HEK293T (cell line): Measurements from ENCODE around the gene SCUBE2.

ENCODE experiments used
- CTCF ChIA-PET: fragments of 350-600 bp; formaldehyde crosslinking; extraction: SDS; loops from one replicate; lab custom pipeline; 2021; ENCODE audit warnings: antibody characterized with exemption, inconsistent platforms; lab: Yijun Ruan, JAX
- POLR2A ChIA-PET: fragments of 350-600 bp; formaldehyde crosslinking; extraction: SDS; loops from one replicate; lab custom pipeline; 2020; ENCODE audit warnings: antibody characterized with exemption, inconsistent platforms; lab: Yijun Ruan, JAX
- DNase-seq: peaks from one replicate; pipeline ENCODE4 v3.0.0; 2012; ENCODE audit warnings: mixed read lengths; ENCODE audit errors: extremely low spot score
- ARNT ChIP-seq: fragments of 450-650 bp; IDR thresholded peaks from 2 replicates; pipeline ENCODE4 v1.6.1; 2017; ENCODE audit warnings: mild to moderate bottlenecking
- BHLHE40 ChIP-seq: fragments of 450-650 bp; IDR thresholded peaks from 2 replicates; pipeline ENCODE4 v1.6.1; 2016; ENCODE audit warnings: mild to moderate bottlenecking, moderate library complexity, borderline replicate concordance
- CTBP1 ChIP-seq: fragments of 450-650 bp; IDR thresholded peaks from 2 replicates; pipeline ENCODE4 v1.6.1; 2016; ENCODE audit warnings: borderline replicate concordance
- ELF4 ChIP-seq: fragments of 450-650 bp; IDR thresholded peaks from 2 replicates; pipeline ENCODE4 v1.6.1; 2017; ENCODE audit warnings: antibody characterized with exemption
- FOXA1 ChIP-seq: fragments of 450-650 bp; IDR thresholded peaks from 2 replicates; pipeline ENCODE4 v1.6.1; 2016; ENCODE audit warnings: mild to moderate bottlenecking
- FOXK2 ChIP-seq: fragments of 450-650 bp; IDR thresholded peaks from 2 replicates; pipeline ENCODE4 v1.6.1; 2016; ENCODE audit warnings: mild to moderate bottlenecking
- FOXM1 ChIP-seq: fragments of 450-650 bp; IDR thresholded peaks from 2 replicates; pipeline ENCODE4 v1.6.1; 2017; ENCODE audit warnings: mild to moderate bottlenecking, borderline replicate concordance
- HDGF ChIP-seq: fragments of 450-650 bp; IDR thresholded peaks from 2 replicates; pipeline ENCODE4 v1.6.1; 2017; ENCODE audit warnings: antibody characterized with exemption, borderline replicate concordance
- L3MBTL2 ChIP-seq: fragments of 450-650 bp; conservative IDR thresholded peaks from 2 replicates; pipeline ENCODE4 v1.6.1; 2016; ENCODE audit warnings: mild to moderate bottlenecking
- LEF1 ChIP-seq: fragments of 450-650 bp; IDR thresholded peaks from 2 replicates; pipeline ENCODE4 v1.6.1; 2017; ENCODE audit warnings: mild to moderate bottlenecking, borderline replicate concordance
- NFRKB ChIP-seq: fragments of 450-650 bp; IDR thresholded peaks from 2 replicates; pipeline ENCODE4 v1.6.1; 2016; ENCODE audit warnings: mild to moderate bottlenecking, moderate library complexity
- PKNOX1 ChIP-seq: fragments of 450-650 bp; IDR thresholded peaks from 2 replicates; pipeline ENCODE4 v1.6.1; 2016
- SP1 ChIP-seq: fragments of 450-650 bp; IDR thresholded peaks from 2 replicates; pipeline ENCODE4 v1.6.1; 2017
- SUZ12 ChIP-seq: fragments of 450-650 bp; IDR thresholded peaks from 2 replicates; pipeline ENCODE4 v1.6.1; 2016; ENCODE audit warnings: mild to moderate bottlenecking
- TARDBP ChIP-seq: fragments of 450-650 bp; IDR thresholded peaks from 2 replicates; pipeline ENCODE4 v1.6.1; 2016
- ZNF384 ChIP-seq: fragments of 450-650 bp; IDR thresholded peaks from 2 replicates; pipeline ENCODE4 v1.6.1; 2016

SCUBE2 gene

GRCh38 chr11:9022961-9023680, 68.3 kb downstream of the SCUBE2 start:
- DNase-seq = no peak
- CTCF ChIA-PET = interaction anchor here (0.7 to 1.1 kb wide), 2 partner anchors 14 to 115 kb away, joined by 3 read pairs; no protein-coding TSS in a partner anchor

GRCh38 chr11:9020916-9021315, 70.5 kb downstream of the SCUBE2 start:
- TF ChIP-seq ELF4 = no peak
- no peak for TF ChIP-seq NFRKB
- TF ChIP-seq SP1 = no peak
- CTCF ChIA-PET = interaction anchor here (0.7 to 1.1 kb wide), 2 partner anchors 11 to 38 kb away, joined by 3 read pairs; no protein-coding TSS in a partner anchor
- POLR2A ChIA-PET = no interaction called here
- DNase-seq = no peak

More at GRCh38 chr11:9022961-9023680, 68.3 kb downstream of the SCUBE2 start:
- TF ChIP-seq BHLHE40 (no peak), SP1 (no peak)
- POLR2A ChIA-PET = interaction anchor here (0.8 kb wide), 1 partner anchor 59 kb away, joined by 3 read pairs; no protein-coding TSS in a partner anchor

- TF ChIP-seq LEF1 (no peak), TARDBP (no peak), FOXK2 (no peak), ARNT (no peak), SP1 (no peak), ZNF384 (no peak), BHLHE40 (no peak), CTBP1 (no peak), HDGF (no peak)
- no peak for DNase-seq
- ChIA-PET POLR2A (no interaction called here), CTCF (no interaction called here)
These were observed 71.5 kb downstream of the SCUBE2 start for GRCh38 chr11:9019861-9020260.

GRCh38 chr11:9017773-9018172, 73.6 kb downstream of the SCUBE2 start:
- no peak for DNase-seq
- POLR2A ChIA-PET = interaction anchor here (1.0 kb wide), 1 partner anchor 53 kb away, joined by 3 read pairs; no protein-coding TSS in a partner anchor
- CTCF ChIA-PET = interaction anchor here (3.3 to 4.2 kb wide), 2 partner anchors 11 to 120 kb away, joined by 17 to 25 read pairs; no protein-coding TSS in a partner anchor
- TF ChIP-seq LEF1 (no peak), ELF4 (no peak), NFRKB (no peak), FOXA1 (no peak), BHLHE40 (no peak), ARNT (no peak)

GRCh38 chr11:9016916-9017642, 74.3 kb downstream of the SCUBE2 start:
- POLR2A ChIA-PET = interaction anchor here (1.0 kb wide), 1 partner anchor 52 kb away, joined by 3 read pairs; no protein-coding TSS in a partner anchor
- DNase-seq = no peak
- no peak for TF ChIP-seq ZNF384
- no peak for TF ChIP-seq HDGF
- no peak for TF ChIP-seq FOXA1
- TF ChIP-seq FOXK2 = no peak
- TF ChIP-seq L3MBTL2 = no peak
- TF ChIP-seq SP1 = no peak
- TF ChIP-seq ELF4 = no peak
- no peak for TF ChIP-seq PKNOX1
- TF ChIP-seq ARNT = no peak
- TF ChIP-seq NFRKB = no peak
- TF ChIP-seq BHLHE40 = no peak
- no peak for TF ChIP-seq LEF1
- CTCF ChIA-PET = interaction anchor here (0.6 to 4.2 kb wide), 8 partner anchors 9 to 509 kb away, joined by 3 to 25 read pairs (median 8); partner anchors contain the start of gene NRIP3

GRCh38 chr11:9015677-9016076, 75.7 kb downstream of the SCUBE2 start:
- POLR2A ChIA-PET = interaction anchor here (0.6 kb wide), 1 partner anchor 1009 kb away, joined by 3 read pairs; no protein-coding TSS in a partner anchor

More at GRCh38 chr11:9015677-9016076, 75.7 kb downstream of the SCUBE2 start:
- TF ChIP-seq FOXM1 = no peak
- no peak for TF ChIP-seq SP1
- TF ChIP-seq ELF4 = no peak
- no peak for TF ChIP-seq TARDBP
- TF ChIP-seq ZNF384 = no peak
- no peak for TF ChIP-seq BHLHE40
- no peak for TF ChIP-seq ARNT
- TF ChIP-seq SUZ12 = no peak
- no peak for TF ChIP-seq CTBP1
- no peak for TF ChIP-seq FOXA1
- TF ChIP-seq L3MBTL2 = no peak
- no peak for TF ChIP-seq LEF1
- TF ChIP-seq PKNOX1 = no peak
- TF ChIP-seq FOXK2 = no peak
- no peak for TF ChIP-seq HDGF
- TF ChIP-seq NFRKB = no peak
- DNase-seq = peak; percentile 82
- CTCF ChIA-PET = interaction anchor here (0.5 to 4.2 kb wide), 13 partner anchors 9 to 1771 kb away, joined by 3 to 25 read pairs (median 8); partner anchors contain the start of gene NRIP3
